HepG2 (cell line): ENCODE data around the gene NHERF2. TPM values are rescaled to one million over a fixed set of nuclear protein-coding genes. Genes with fewer than 3 reads are reported as not detected.

Experiments
- ATAC-seq: fragments of 200-7000 bp; cut with Tn5 transposase; 3 replicates; pipeline ENCODE4 v1.9.1; 2020; ENCODE audit warnings: mild to moderate bottlenecking, moderate library complexity
- BruUV-seq: library from RNA; stranded (reverse); fragments of 400-500 nt; replicated peaks from 2 replicates; lab custom pipeline; 2021; lab: Mats Ljungman, UMichigan
- CTCF ChIA-PET: fragments of 300-600 bp; formaldehyde crosslinking; extraction: SDS; loops from one replicate; lab custom pipeline; 2021; ENCODE audit warnings: low total read pairs, inconsistent platforms, low intra/inter-chr PET ratio; lab: Yijun Ruan, JAX
- POLR2A ChIA-PET: fragments of 350-600 bp; sonication (Branson Sonifier 250); formaldehyde crosslinking; loops from one replicate; lab custom pipeline; 2020; ENCODE audit warnings: antibody characterized with exemption, inconsistent platforms; lab: Yijun Ruan, JAX
- DNase-seq: peaks from one replicate; pipeline ENCODE4 v3.0.0-alpha.2; 2015; ENCODE audit warnings: low spot score
- FAIRE-seq: peaks from 3 replicates; lab custom pipeline; 2011; peaks lifted over from hg19 to GRCh38; lab: Jason Lieb, UNC
- H2AFZ ChIP-seq: one replicate; pipeline ENCODE4 v1.6.1; 2011; ENCODE audit warnings: low read length, inconsistent platforms
- H3K27ac ChIP-seq: fragments of 300-600 bp; 3 replicates; pipeline ENCODE4 v1.8.0; 2011; ENCODE audit warnings: mixed run types, mild to moderate bottlenecking, mixed read lengths, low read length, inconsistent platforms; ENCODE audit not compliant: insufficient read depth; ENCODE audit errors: extremely low read length
- H3K27me3 ChIP-seq, 2 experiments: fragments of 200-600 bp in 1 of 2; 2 replicates in 1 of 2; 3 replicates in 1 of 2; pipeline versions ENCODE4 v1.6.0 to v1.8.0; 2011; ENCODE audit warnings: low read length in 2 of 2, mild to moderate bottlenecking in 2 of 2, moderate library complexity in 2 of 2, inconsistent platforms in 1 of 2; ENCODE audit not compliant: insufficient read depth in 2 of 2, control insufficient read depth in 1 of 2
- H3K36me3 ChIP-seq, 2 experiments: fragments of 200-600 bp in 1 of 2; replicated peaks in 1 of 2; 2 replicates in 1 of 2; 3 replicates in 1 of 2; pipeline versions ENCODE4 v1.5.1 to v1.8.0; 2011; ENCODE audit warnings: low read length in 2 of 2, inconsistent platforms in 1 of 2; ENCODE audit not compliant: insufficient read depth in 2 of 2, control insufficient read depth in 1 of 2
- H3K4me1 ChIP-seq: 2 replicates; pipeline ENCODE4 v1.5.1; 2012; ENCODE audit warnings: low read length, inconsistent platforms; ENCODE audit not compliant: insufficient read depth
- H3K4me2 ChIP-seq: 2 replicates; pipeline ENCODE4 v1.6.0; 2011; ENCODE audit warnings: low read depth, low read length, inconsistent platforms
- H3K4me3 ChIP-seq, 3 experiments: fragments of 200-600 bp in 1 of 3; sonication (generic), shearing (Covaris generic) in 1 of 3; replicated peaks in 1 of 3; 2 replicates each; pipeline ENCODE4 v1.5.1; 2011 to 2016; ENCODE audit warnings: low read length in 3 of 3, inconsistent platforms in 2 of 3, low read depth in 2 of 3, mild to moderate bottlenecking in 2 of 3, control low read depth in 1 of 3, mixed read lengths in 1 of 3; ENCODE audit not compliant: insufficient read depth in 1 of 3
- H3K79me2 ChIP-seq: one replicate; pipeline ENCODE4 v1.6.1; 2011; ENCODE audit warnings: low read length, inconsistent platforms; ENCODE audit not compliant: insufficient read depth
- H3K9ac ChIP-seq: 2 replicates; pipeline ENCODE4 v1.6.0; 2011; ENCODE audit warnings: mild to moderate bottlenecking, low read depth, low read length, inconsistent platforms; ENCODE audit not compliant: insufficient read depth
- H3K9me3 ChIP-seq: 2 replicates; pipeline ENCODE4 v1.5.1; 2012; ENCODE audit warnings: mild to moderate bottlenecking, low read length
- H4K20me1 ChIP-seq: 2 replicates; pipeline ENCODE4 v1.6.0; 2011; ENCODE audit warnings: inconsistent platforms, mild to moderate bottlenecking, low read length, moderate library complexity; ENCODE audit not compliant: insufficient read depth
- ASH2L ChIP-seq: fragments of 300-600, 200-600 bp; sonication (generic); IDR thresholded peaks from 2 replicates; pipeline ENCODE4 v1.7.0; 2017; ENCODE audit warnings: low read depth, mild to moderate bottlenecking, moderate library complexity, mixed read lengths, low read length; ENCODE audit not compliant: insufficient read length
- ATF7-NPFF ChIP-seq: sonication (generic); formaldehyde crosslinking; IDR thresholded peaks from 2 replicates; pipeline ENCODE4 v1.8.1; 2023; ENCODE audit warnings: mild to moderate bottlenecking, low read depth, missing genetic modification reagents, moderate library complexity
- HDAC2 ChIP-seq: sonication (generic); formaldehyde crosslinking; IDR thresholded peaks from 2 replicates; pipeline ENCODE4 v1.4.0; 2020; ENCODE audit warnings: missing genetic modification reagents
- HOXA3 ChIP-seq: sonication (generic); formaldehyde crosslinking; IDR thresholded peaks from 2 replicates; pipeline ENCODE4 v1.5.0; 2020; ENCODE audit warnings: missing genetic modification reagents
- KLF16 ChIP-seq, 2 experiments: sonication (generic) in 1 of 2; formaldehyde crosslinking in 1 of 2; IDR thresholded peaks; 2 replicates each; pipeline versions ENCODE4 v1.6.1 to v1.8.0; 2016 to 2023; ENCODE audit warnings: missing genetic modification reagents in 2 of 2, missing compliant biosample characterization in 1 of 2
- KMT2B ChIP-seq: IDR thresholded peaks from 2 replicates; pipeline ENCODE4 v1.6.1; 2016; ENCODE audit warnings: missing genetic modification reagents, missing compliant biosample characterization
- MBD4 ChIP-seq: IDR thresholded peaks from 2 replicates; pipeline ENCODE4 v1.6.1; 2012; ENCODE audit warnings: low read length, inconsistent platforms, borderline replicate concordance
- NBN ChIP-seq: fragments of 450-650 bp; conservative IDR thresholded peaks from 2 replicates; pipeline ENCODE4 v1.6.1; 2017
- NONO ChIP-seq, 2 experiments: fragments of 450-650 bp in 1 of 2; sonication (generic) in 1 of 2; formaldehyde crosslinking in 1 of 2; IDR thresholded peaks in 1 of 2; conservative IDR thresholded peaks in 1 of 2; 2 replicates each; pipeline versions ENCODE4 v1.6.1 to v1.8.0; 2017 to 2022; ENCODE audit warnings: mild to moderate bottlenecking in 1 of 2, missing genetic modification reagents in 1 of 2, moderate library complexity in 1 of 2
- THYN1 ChIP-seq: sonication (generic); formaldehyde crosslinking; IDR thresholded peaks from 2 replicates; pipeline ENCODE4 v1.8.1; 2023; ENCODE audit warnings: low read depth, mild to moderate bottlenecking, moderate library complexity, missing genetic modification reagents, borderline replicate concordance
- TMF1 ChIP-seq: sonication (generic); formaldehyde crosslinking; IDR thresholded peaks from 2 replicates; pipeline ENCODE4 v1.8.1; 2022; ENCODE audit warnings: low read depth, missing genetic modification reagents
- ZNF136 ChIP-seq: sonication (generic); formaldehyde crosslinking; IDR thresholded peaks from 2 replicates; pipeline ENCODE4 v1.8.1; 2022; ENCODE audit warnings: low read depth, mild to moderate bottlenecking, moderate library complexity, missing genetic modification reagents
- ZNF251 ChIP-seq: sonication (generic); formaldehyde crosslinking; IDR thresholded peaks from 2 replicates; pipeline ENCODE4 v1.9.0; 2021; ENCODE audit warnings: mild to moderate bottlenecking, missing genetic modification reagents
- ZNF292 ChIP-seq: sonication (generic); formaldehyde crosslinking; IDR thresholded peaks from 2 replicates; pipeline ENCODE4 v1.8.1; 2022; ENCODE audit warnings: mild to moderate bottlenecking, low read depth, missing genetic modification reagents, borderline replicate concordance
- ZNF333 ChIP-seq: sonication (generic); formaldehyde crosslinking; IDR thresholded peaks from 2 replicates; pipeline ENCODE4 v1.4.0; 2020; ENCODE audit warnings: mild to moderate bottlenecking, missing genetic modification reagents, borderline replicate concordance
- ZNF644 ChIP-seq: IDR thresholded peaks from 2 replicates; pipeline ENCODE4 v1.6.1; 2016; ENCODE audit warnings: low read depth
- ZNF839 ChIP-seq: sonication (generic); formaldehyde crosslinking; IDR thresholded peaks from 2 replicates; pipeline ENCODE4 v1.4.0; 2020; ENCODE audit warnings: missing genetic modification reagents, mild to moderate bottlenecking, borderline replicate concordance
- ZNF878 ChIP-seq: sonication (generic); formaldehyde crosslinking; IDR thresholded peaks from 2 replicates; pipeline ENCODE4 v1.8.1; 2023; ENCODE audit warnings: mild to moderate bottlenecking, missing genetic modification reagents, moderate library complexity
- WGBS: methylation state at CpG from one replicate; pipeline ENCODE4 v1.1.6; 2017; ENCODE audit warnings: low lambda C conversion rate; 5-methylcytosine and 5-hydroxymethylcytosine counted together
- in situ Hi-C: cut with HindIII; loops from 2 replicates; pipeline ENCODE4 v1.10.0; 2017; ENCODE audit warnings: low pct_unique_long_range_greater_than_20kb; ENCODE audit not compliant: extremely low pct_ligation_motif_present
- intact Hi-C: fragments of 100-400 bp; cut with micrococcal nuclease; formaldehyde crosslinking; loops from one replicate; pipeline ENCODE4 v1.10.0; 2022; ENCODE audit not compliant: unreplicated experiment
- polyA plus RNA-seq, 8 experiments: library from polyadenylated mRNA; depleted of rRNA in 3 of 8; stranded (reverse) in 7 of 8; unstranded in 1 of 8; fragments of >200 nt; fragmentation: Illumina TruSeq in 4 of 8; extraction: Trizol in 4 of 8; gene quantifications; 2 replicates each; pipeline versions ENCODE4 v1.2.1 to v1.2.3, GENCODE V29; 2011 to 2016; ENCODE audit warnings: low read depth in 4 of 8, missing spikeins in 1 of 8, mixed read lengths in 1 of 8; ENCODE audit not compliant: insufficient read depth in 1 of 8
- total RNA-seq, 5 experiments: library from RNA; depleted of rRNA; stranded (reverse); fragments of >200 nt; fragmentation: Illumina TruSeq; extraction: Trizol; gene quantifications; 2 replicates each; pipeline ENCODE4 v1.2.3, GENCODE V29; 2016; ENCODE audit warnings: low read depth in 1 of 5
- TF ChIP-seq, protein P1 (sequence below): sonication (generic); formaldehyde crosslinking; IDR thresholded peaks from 2 replicates; pipeline ENCODE4 v1.5.0; 2020; ENCODE audit warnings: missing genetic modification reagents
- TF ChIP-seq, protein P2 (sequence below): sonication (generic); formaldehyde crosslinking; IDR thresholded peaks from 2 replicates; pipeline ENCODE4 v1.4.0; 2020; ENCODE audit warnings: mild to moderate bottlenecking, low read depth, missing genetic modification reagents

NHERF2 gene
- total and polyA plus RNA-seq, 2 of the 13 experiments (the other 11 are each of a cell fraction or from before 2014, with no cell fraction given), result 23.7 to 39.3 TPM

DNA sequence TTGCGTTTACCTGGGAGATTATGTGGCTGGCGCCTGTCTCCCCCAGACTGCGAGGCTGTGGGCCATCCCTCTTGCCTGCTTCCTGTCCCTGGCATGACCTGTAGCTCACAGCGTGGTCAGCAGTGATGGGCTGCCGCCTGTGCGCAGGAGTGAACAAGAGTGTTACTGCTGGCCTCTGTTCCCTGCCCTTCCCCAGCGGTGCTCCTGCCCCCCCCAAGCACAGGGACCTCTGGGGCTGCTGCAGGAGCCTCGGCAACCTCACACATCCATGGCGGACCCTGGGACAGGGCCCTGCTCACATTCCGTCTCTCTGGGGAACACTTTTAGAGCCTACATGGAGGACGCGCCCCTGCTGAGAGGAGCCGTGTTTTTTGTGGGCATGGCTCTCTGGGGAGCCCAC lies 31.7 kb downstream of the NHERF2 start:
- Histone ChIP-seq H2AFZ (no peak overlapping the region), H3K9me3 (no peaks in the 10 kb centered on the region), H3K27ac (no peak overlapping the region), H3K4me3 (no peak overlapping the region), H4K20me1 (no peaks in the 10 kb centered on the region), H3K9ac (no peak overlapping the region), H3K4me1 (no peaks in the 10 kb centered on the region), H3K27me3 (no peaks in the 10 kb centered on the region), H3K79me2 (no peaks in the 10 kb centered on the region), H3K4me2 (no peak overlapping the region), H3K36me3 (peaks cover 12 to 13% of the 10 kb centered on the region in 2 experiments; a peak in 3 of 5 replicates)
- no peak for TF ChIP-seq TMF1 (CRISPR knock-in tag)
- TF ChIP-seq ZNF839, result no peak
- TF ChIP-seq ZNF644, result no peak
- TF ChIP-seq, protein P1, sequence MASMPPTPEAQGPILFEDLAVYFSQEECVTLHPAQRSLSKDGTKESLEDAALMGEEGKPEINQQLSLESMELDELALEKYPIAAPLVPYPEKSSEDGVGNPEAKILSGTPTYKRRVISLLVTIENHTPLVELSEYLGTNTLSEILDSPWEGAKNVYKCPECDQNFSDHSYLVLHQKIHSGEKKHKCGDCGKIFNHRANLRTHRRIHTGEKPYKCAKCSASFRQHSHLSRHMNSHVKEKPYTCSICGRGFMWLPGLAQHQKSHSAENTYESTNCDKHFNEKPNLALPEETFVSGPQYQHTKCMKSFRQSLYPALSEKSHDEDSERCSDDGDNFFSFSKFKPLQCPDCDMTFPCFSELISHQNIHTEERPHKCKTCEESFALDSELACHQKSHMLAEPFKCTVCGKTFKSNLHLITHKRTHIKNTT, result no peak
- no peak for TF ChIP-seq NBN
- no peak for TF ChIP-seq KMT2B (CRISPR knock-in tag)
- TF ChIP-seq MBD4, result no peak
- intact Hi-C loops, result no loop called here
- in situ Hi-C loops, result loop anchor here (5.0 kb wide), 1 partner anchor 36 kb away; no protein-coding TSS in a partner anchor
- FAIRE-seq (no peak), DNase-seq (no peak), ATAC-seq (no peak)
- BruUV-seq, result no TSS peak
- CTCF ChIA-PET, result no interaction called here
- 93% methylated on average over 12 of the region's 13 CpGs for WGBS
- POLR2A ChIA-PET, result no interaction called here

DNA sequence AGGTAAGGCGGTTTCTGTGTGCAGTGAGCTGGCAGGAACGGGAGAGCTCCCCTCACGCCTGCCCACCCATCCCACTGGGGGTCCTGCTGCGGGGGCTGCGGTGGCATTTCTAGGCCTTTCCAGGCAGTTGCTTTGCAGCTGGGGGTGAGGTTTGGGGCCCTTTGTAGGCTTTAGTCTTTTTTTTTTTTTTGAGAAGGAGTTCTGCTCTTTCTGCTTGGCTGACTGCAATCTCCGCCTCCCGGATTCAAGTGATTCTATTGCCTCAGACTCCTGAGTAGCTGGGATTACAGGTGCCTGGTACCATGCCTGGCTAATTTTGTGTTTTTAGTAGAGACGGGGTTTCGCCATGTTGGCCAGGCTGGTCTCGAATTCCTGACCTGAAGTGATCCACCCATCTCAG lies 32.2 kb downstream of the NHERF2 start:
- intact Hi-C loops (no loop called here), in situ Hi-C loops (loop anchor here (5.0 kb wide), 1 partner anchor 37 kb away; no protein-coding TSS in a partner anchor)
- no peak overlapping the region for H3K4me2 ChIP-seq
- H3K27me3 ChIP-seq, result no peaks in the 10 kb centered on the region
- no peak overlapping the region for H3K9ac ChIP-seq
- H4K20me1 ChIP-seq, result no peaks in the 10 kb centered on the region
- ATAC-seq, result no peak
- H3K9me3 ChIP-seq, result no peaks in the 10 kb centered on the region
- FAIRE-seq, result no peak
- no peak overlapping the region for H2AFZ ChIP-seq
- WGBS, result 91% methylated on average over 8 of the region's 10 CpGs
- no peak overlapping the region for H3K27ac ChIP-seq
- BruUV-seq, result no TSS peak
- H3K36me3 ChIP-seq, result peaks cover 8 to 9% of the 10 kb centered on the region in 2 experiments; a peak in 3 of 5 replicates
- no peak overlapping the region for H3K4me3 ChIP-seq
- H3K4me1 ChIP-seq, result no peaks in the 10 kb centered on the region
- no peaks in the 10 kb centered on the region for H3K79me2 ChIP-seq
- ChIA-PET CTCF (no interaction called here), POLR2A (no interaction called here)
- no peak for DNase-seq
- TF ChIP-seq ZNF136 (CRISPR knock-in tag) (no peak), ASH2L (no peak), ZNF292 (CRISPR knock-in tag) (no peak), ZNF333 (CRISPR knock-in tag) (no peak), THYN1 (CRISPR knock-in tag) (no peak), HOXA3 (no peak), ZNF251 (CRISPR knock-in tag) (no peak), NONO (IDR thresholded peaks at IDR 0.05) (no peak), NONO (CRISPR knock-in tag; conservative IDR thresholded peaks at IDR 0.05) (no peak), ZNF878 (CRISPR knock-in tag) (no peak), HDAC2 (CRISPR knock-in tag) (no peak), ATF7-NPFF (CRISPR knock-in tag) (no peak), KLF16 (CRISPR knock-in tag; IDR thresholded peaks at IDR 0.05) (no peak)
- TF ChIP-seq, protein P2, sequence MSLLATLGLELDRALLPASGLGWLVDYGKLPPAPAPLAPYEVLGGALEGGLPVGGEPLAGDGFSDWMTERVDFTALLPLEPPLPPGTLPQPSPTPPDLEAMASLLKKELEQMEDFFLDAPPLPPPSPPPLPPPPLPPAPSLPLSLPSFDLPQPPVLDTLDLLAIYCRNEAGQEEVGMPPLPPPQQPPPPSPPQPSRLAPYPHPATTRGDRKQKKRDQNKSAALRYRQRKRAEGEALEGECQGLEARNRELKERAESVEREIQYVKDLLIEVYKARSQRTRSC, result no peak
